OCI-LY3 (cell line): ENCODE data around the gene LSS.

Experiments used
- H2AFZ ChIP-seq: fragments of 200-600, 300-600 bp; shearing (Covaris generic); 2 replicates; pipeline ENCODE4 v1.6.0; 2014; ENCODE audit warnings: antibody characterized with exemption, low read depth, low read length
- H3K27ac ChIP-seq: fragments of 200-600, 300-600 bp; sonication (generic); 2 replicates; pipeline ENCODE4 v1.5.1; 2014; ENCODE audit warnings: mild to moderate bottlenecking, low read length, moderate library complexity, mixed read lengths
- H3K27me3 ChIP-seq: fragments of 200-600, 300-600 bp; sonication (generic); 2 replicates; pipeline ENCODE4 v1.6.1; 2014; ENCODE audit warnings: low read depth, low read length, mixed read lengths
- H3K36me3 ChIP-seq: fragments of 200-600, 300-600 bp; sonication (generic); replicated peaks from 2 replicates; pipeline ENCODE3; 2014; ENCODE audit warnings: low read depth, low read length, mixed read lengths
- H3K4me1 ChIP-seq: fragments of 300-600, 200-600 bp; sonication (generic); 2 replicates; pipeline ENCODE4 v1.6.1; 2014; ENCODE audit warnings: low read length, mixed read lengths
- H3K4me2 ChIP-seq: fragments of 200-600, 300-600 bp; sonication (generic); 2 replicates; pipeline ENCODE4 v1.6.1; 2014; ENCODE audit warnings: low read length, mixed read lengths
- H3K4me3 ChIP-seq: fragments of 300-600, 200-600 bp; sonication (generic); 2 replicates; pipeline ENCODE4 v1.5.1; 2014; ENCODE audit warnings: antibody characterized with exemption, mild to moderate bottlenecking, low read length, moderate library complexity
- H3K79me2 ChIP-seq: fragments of 300-600, 200-600 bp; shearing (Covaris generic); 2 replicates; pipeline ENCODE4 v1.6.1; 2014; ENCODE audit warnings: mild to moderate bottlenecking, low read length, mixed read lengths
- H3K9ac ChIP-seq: fragments of 300-600, 200-600 bp; shearing (Covaris generic); 2 replicates; pipeline ENCODE4 v1.6.0; 2014; ENCODE audit warnings: mild to moderate bottlenecking, low read length, moderate library complexity
- H3K9me3 ChIP-seq: fragments of 200-600, 300-600 bp; shearing (Covaris generic); 2 replicates; pipeline ENCODE4 v1.6.1; 2014; ENCODE audit warnings: low read length, mixed read lengths; ENCODE audit not compliant: insufficient read depth
- H4K20me1 ChIP-seq: fragments of 200-600, 300-600 bp; sonication (generic); 2 replicates; pipeline ENCODE4 v1.6.1; 2016; ENCODE audit warnings: low read length, mixed read lengths; ENCODE audit not compliant: insufficient read depth
- CTCF ChIP-seq: fragments of 200-600, 300-600 bp; sonication (generic); IDR thresholded peaks from 2 replicates; pipeline ENCODE4 v1.5.1; 2014; ENCODE audit warnings: antibody characterized with exemption, low read length, low read depth
- EZH2phosphoT487 ChIP-seq: fragments of 200-600 bp; shearing (Covaris generic); IDR thresholded peaks from 2 replicates; pipeline ENCODE4 v1.6.1; 2018; ENCODE audit warnings: antibody characterized with exemption, mixed run types, low read depth

Gene LSS

GRCh38 chr21:46228345-46229051 lies at the start of gene LSS:
LSS (minus strand) TSS chr21:46228774; CDS start chr21:46228745, 29 bp downstream.
- Histone ChIP-seq H3K9ac (peak within 1 kb of the TSS; percentile 90), H3K4me3 (peak within 1 kb of the TSS; percentile 99), H4K20me1 (peaks cover 18% of the 10 kb centered on the region), H3K4me1 (peaks cover 25% of the 10 kb centered on the region), H3K9me3 (no peaks in the 10 kb centered on the region), H2AFZ (peak within 1 kb of the TSS; percentile 70), H3K36me3 (peaks cover 48% of the 10 kb centered on the region), H3K27ac (peak within 1 kb of the TSS; percentile 82), H3K27me3 (no peaks in the 10 kb centered on the region), H3K4me2 (peak within 1 kb of the TSS; percentile 98), H3K79me2 (peaks cover 79% of the 10 kb centered on the region)
- TF ChIP-seq CTCF, result no peak
- TF ChIP-seq EZH2phosphoT487, result no peak

- no peaks in the 10 kb centered on the region for H4K20me1 ChIP-seq
- no peak overlapping the region for H2AFZ ChIP-seq
- no peaks in the 10 kb centered on the region for H3K4me1 ChIP-seq
- H3K9me3 ChIP-seq, result no peaks in the 10 kb centered on the region
- 0 out of 2 replicates have a peak, but pooled peaks cover 4% of the 10 kb centered on the region for H3K79me2 ChIP-seq
- H3K36me3 ChIP-seq, result peaks cover 39% of the 10 kb centered on the region
- H3K9ac ChIP-seq, result no peak overlapping the region
- H3K27me3 ChIP-seq, result no peaks in the 10 kb centered on the region
- H3K4me3 ChIP-seq, result no peak overlapping the region
- TF ChIP-seq CTCF (no peak), EZH2phosphoT487 (no peak)
- H3K27ac ChIP-seq, result no peak overlapping the region
- H3K4me2 ChIP-seq, result no peak overlapping the region
Measured at GRCh38 chr21:46274797-46275390, 46.3 kb upstream of the LSS start.

GRCh38 chr21:46273341-46273740 lies 44.8 kb upstream of the LSS start:
- no peaks in the 10 kb centered on the region for H3K9me3 ChIP-seq
- H3K79me2 ChIP-seq, result 0 out of 2 replicates have a peak, but pooled peaks cover 4% of the 10 kb centered on the region
- no peak overlapping the region for H3K4me2 ChIP-seq
- peaks cover 36% of the 10 kb centered on the region for H3K36me3 ChIP-seq
- TF ChIP-seq CTCF (no peak), EZH2phosphoT487 (no peak)
- H4K20me1 ChIP-seq, result no peaks in the 10 kb centered on the region
- no peaks in the 10 kb centered on the region for H3K4me1 ChIP-seq
- no peak overlapping the region for H2AFZ ChIP-seq
- H3K27ac ChIP-seq, result no peak overlapping the region
- no peak overlapping the region for H3K9ac ChIP-seq
- H3K27me3 ChIP-seq, result no peaks in the 10 kb centered on the region
- no peak overlapping the region for H3K4me3 ChIP-seq

- H4K20me1 ChIP-seq, result no peaks in the 10 kb centered on the region
- no peak overlapping the region for H3K4me2 ChIP-seq
- H3K27ac ChIP-seq, result no peak overlapping the region
- H3K9me3 ChIP-seq, result no peaks in the 10 kb centered on the region
- no peak overlapping the region for H3K4me3 ChIP-seq
- TF ChIP-seq EZH2phosphoT487 (no peak), CTCF (no peak)
- no peak overlapping the region for H3K9ac ChIP-seq
- H3K79me2 ChIP-seq, result no peaks in the 10 kb centered on the region
- H3K27me3 ChIP-seq, result no peaks in the 10 kb centered on the region
- no peak overlapping the region for H2AFZ ChIP-seq
- no peaks in the 10 kb centered on the region for H3K4me1 ChIP-seq
- peaks cover 35% of the 10 kb centered on the region for H3K36me3 ChIP-seq
Measured at GRCh38 chr21:46269466-46269865, 40.9 kb upstream of the LSS start.
